GM12878 (cell line): ENCODE measurements around the gene PYM1. TPM values are rescaled to one million over a fixed set of nuclear protein-coding genes. Genes with fewer than 3 reads are reported as not detected.

ENCODE experiments used
- ATAC-seq: fragments of 200-7000 bp; cut with Tn5 transposase; 3 replicates; pipeline ENCODE4 v1.9.1; 2020; ENCODE audit warnings: mild to moderate bottlenecking, moderate library complexity
- BruUV-seq: library from RNA; stranded (reverse); fragments of 400-500 nt; replicated peaks from 2 replicates; lab custom pipeline; 2021; lab: Mats Ljungman, UMichigan
- CTCF ChIA-PET: fragments of 300-600 bp; sonication (Branson Sonifier 250); formaldehyde crosslinking; extraction: SDS; loops from one replicate; lab custom pipeline; 2021; ENCODE audit warnings: inconsistent platforms; lab: Yijun Ruan, JAX
- POLR2A ChIA-PET: fragments of 350-600 bp; formaldehyde crosslinking; extraction: SDS; loops from one replicate; lab custom pipeline; 2021; ENCODE audit warnings: inconsistent platforms; lab: Charles Lee
- RAD21 ChIA-PET: fragments of 300-600 bp; sonication (Branson Sonifier 250); formaldehyde crosslinking; loops from one replicate; lab custom pipeline; 2023; ENCODE audit warnings: antibody characterized with exemption; ENCODE audit not compliant: unreplicated experiment; lab: Charles Lee
- SMC1A ChIA-PET: fragments of 300-600 bp; sonication (Branson Sonifier 250); formaldehyde crosslinking; loops from one replicate; lab custom pipeline; 2023; ENCODE audit not compliant: unreplicated experiment, uncharacterized antibody; lab: Charles Lee
- DNase-seq: peaks from one replicate; pipeline ENCODE4 v3.0.0-alpha.2; 2011; ENCODE audit warnings: low read depth, low spot score
- FAIRE-seq: peaks from 3 replicates; lab custom pipeline; 2011; peaks lifted over from hg19 to GRCh38; lab: Jason Lieb, UNC
- H2AFZ ChIP-seq: 2 replicates; pipeline ENCODE4 v1.6.0; 2011; ENCODE audit warnings: low read depth, low read length, control low read depth; ENCODE audit not compliant: control insufficient read depth
- H3K27ac ChIP-seq: 2 replicates; pipeline ENCODE4 v1.5.1; 2011; ENCODE audit warnings: control low read depth; ENCODE audit not compliant: control insufficient read depth, insufficient read depth
- H3K27me3 ChIP-seq, 2 experiments: replicated peaks in 1 of 2; 2 replicates each; pipeline versions ENCODE4 v1.6.0 to v1.6.1; 2011; ENCODE audit warnings: low read length in 1 of 2; ENCODE audit not compliant: control insufficient read depth in 2 of 2, insufficient read depth in 2 of 2
- H3K36me3 ChIP-seq, 2 experiments: 2 replicates each; pipeline ENCODE4 v1.5.1; 2011; ENCODE audit warnings: low read length in 1 of 2; ENCODE audit not compliant: control insufficient read depth in 2 of 2, insufficient read depth in 2 of 2
- H3K4me1 ChIP-seq: 2 replicates; pipeline ENCODE4 v1.6.1; 2011; ENCODE audit warnings: mild to moderate bottlenecking, low read length, moderate library complexity, mixed read lengths; ENCODE audit not compliant: control insufficient read depth, insufficient read depth
- H3K4me2 ChIP-seq: 2 replicates; pipeline ENCODE4 v1.6.0; 2011; ENCODE audit warnings: control low read depth; ENCODE audit not compliant: control insufficient read depth, insufficient read depth
- H3K4me3 ChIP-seq: fragments of 200-600 bp; sonication (generic); 2 replicates; pipeline ENCODE4 v1.5.1; 2016
- H3K79me2 ChIP-seq: 2 replicates; pipeline ENCODE4 v1.6.0; 2011; ENCODE audit warnings: low read length; ENCODE audit not compliant: control insufficient read depth, insufficient read depth
- H3K9ac ChIP-seq: 2 replicates; pipeline ENCODE4 v1.8.0; 2011; ENCODE audit warnings: low read length, control low read depth, mixed read lengths; ENCODE audit not compliant: control insufficient read depth, insufficient read depth
- H3K9me3 ChIP-seq: replicated peaks from 3 replicates; pipeline ENCODE4 v1.5.1; 2011; ENCODE audit warnings: mild to moderate bottlenecking, low read length; ENCODE audit not compliant: control insufficient read depth, insufficient read depth
- H4K20me1 ChIP-seq: 2 replicates; pipeline ENCODE4 v1.6.0; 2011; ENCODE audit not compliant: control insufficient read depth, insufficient read depth
- ATF3 ChIP-seq: IDR thresholded peaks from 2 replicates; pipeline ENCODE4 v1.6.1; 2011; ENCODE audit warnings: low read depth, mild to moderate bottlenecking, low read length, moderate library complexity, borderline replicate concordance; ENCODE audit errors: extremely low read depth
- BCL11A ChIP-seq: IDR thresholded peaks from 2 replicates; pipeline ENCODE4 v1.6.1; 2011; ENCODE audit warnings: low read depth, low read length
- ELK1 ChIP-seq: IDR thresholded peaks from 2 replicates; pipeline ENCODE4 v1.6.1; 2012; ENCODE audit warnings: low read depth, low read length, improper control_type of control experiment
- EP300 ChIP-seq, 2 experiments: fragments of 150-350 bp in 1 of 2; IDR thresholded peaks; 2 replicates each; pipeline ENCODE4 v1.6.1; 2011 to 2012; ENCODE audit warnings: low read depth in 2 of 2, low read length in 2 of 2, borderline replicate concordance in 1 of 2, improper control_type of control experiment in 1 of 2, inconsistent platforms in 1 of 2; ENCODE audit not compliant: control insufficient read depth in 1 of 2
- ESRRA ChIP-seq: IDR thresholded peaks from 2 replicates; pipeline ENCODE4 v1.6.1; 2012; ENCODE audit warnings: mild to moderate bottlenecking, low read length, improper control_type of control experiment
- IKZF2 ChIP-seq, 2 experiments: fragments of 450-650 bp; IDR thresholded peaks; 2 replicates each; pipeline ENCODE4 v1.6.1; 2017; ENCODE audit warnings: mild to moderate bottlenecking in 2 of 2, moderate library complexity in 2 of 2
- LARP7 ChIP-seq: fragments of 450-650 bp; IDR thresholded peaks from 2 replicates; pipeline ENCODE4 v1.6.1; 2017; ENCODE audit warnings: mild to moderate bottlenecking
- MAX ChIP-seq: IDR thresholded peaks from 2 replicates; pipeline ENCODE4 v1.6.1; 2012; ENCODE audit warnings: low read depth, low read length, improper control_type of control experiment
- MYB ChIP-seq: fragments of 150-350 bp; IDR thresholded peaks from 2 replicates; pipeline ENCODE4 v1.6.1; 2014; ENCODE audit warnings: mild to moderate bottlenecking, low read depth, low read length, borderline replicate concordance
- NFYB ChIP-seq: IDR thresholded peaks from 2 replicates; pipeline ENCODE4 v1.6.1; 2011; ENCODE audit warnings: low read depth, mild to moderate bottlenecking, low read length, improper control_type of control experiment, moderate library complexity; ENCODE audit not compliant: insufficient read depth
- POLR2A ChIP-seq: IDR thresholded peaks from 2 replicates; pipeline ENCODE4 v1.6.1; 2011; ENCODE audit warnings: low read depth, mild to moderate bottlenecking, low read length
- SMAD5 ChIP-seq: IDR thresholded peaks from 2 replicates; pipeline ENCODE4 v1.6.1; 2016; ENCODE audit warnings: antibody characterized with exemption, low read depth
- SPI1 ChIP-seq: IDR thresholded peaks from 2 replicates; pipeline ENCODE4 v1.6.1; 2011; ENCODE audit warnings: low read depth, mild to moderate bottlenecking, low read length, moderate library complexity, borderline replicate concordance; ENCODE audit not compliant: insufficient read depth
- ZNF687 ChIP-seq: fragments of 450-650 bp; IDR thresholded peaks from 2 replicates; pipeline ENCODE4 v1.6.1; 2017; ENCODE audit warnings: mild to moderate bottlenecking, moderate library complexity
- WGBS: methylation state at CpG from one replicate; pipeline ENCODE4 v1.1.6; 2016; ENCODE audit warnings: low lambda C conversion rate; ENCODE audit not compliant: insufficient replicate concordance, insufficient coverage; ENCODE audit errors: missing lambda C conversion rate; 5-methylcytosine and 5-hydroxymethylcytosine counted together
- in situ Hi-C: fragments of 300-500 bp; cut with MboI; formaldehyde crosslinking; loops from 9 replicates; pipeline ENCODE4 v1.14.3; 2018; ENCODE audit warnings: mixed read lengths
- intact Hi-C: fragments of 100-400 bp; cut with micrococcal nuclease; formaldehyde crosslinking; loops from one replicate; pipeline ENCODE4 v1.14.2; 2022; ENCODE audit not compliant: unreplicated experiment
- polyA plus RNA-seq, 11 experiments: library from polyadenylated mRNA; depleted of rRNA in 4 of 11; unstranded in 6 of 11; stranded (reverse) in 5 of 11; fragments of >200 nt; fragmentation: Nextera tagmentation in 4 of 11; fragmentation: Illumina TruSeq in 1 of 11; extraction: Ambion mirVana in 4 of 11; extraction: Trizol in 1 of 11; gene quantifications; 1 replicate in 1 of 11; 2 replicates in 10 of 11; pipeline versions ENCODE4 v1.2.1 to v1.2.3, GENCODE V29; 2011 to 2016; ENCODE audit warnings: inconsistent platforms in 2 of 11, missing spikeins in 2 of 11, low read depth in 1 of 11
- total RNA-seq, 4 experiments: library from RNA; depleted of rRNA in 3 of 4; stranded (reverse); fragments of >200 nt in 3 of 4; fragmentation: Illumina TruSeq in 1 of 4; extraction: Trizol in 1 of 4; gene quantifications; 2 replicates each; pipeline versions ENCODE4 v1.2.1 to v1.2.3, GENCODE V29; 2013 to 2021

Gene PYM1
- total and polyA plus RNA-seq, 10 of the 15 experiments (the other 5 are each of a cell fraction or from before 2014, with no cell fraction given), result 33.9 to 93.4 (median 55.8) TPM

GRCh38 chr12:55929306-55929791, 1.7 kb upstream of the PYM1 start (continued):
- TF ChIP-seq MYB (no peak), POLR2A (peak; percentile 72), NFYB (no peak), MAX (no peak), EP300 (IDR thresholded peaks at IDR 0.05; ENCODE audit: borderline replicate concordance in 1 of 2, control insufficient read depth in 1 of 2, low read depth in 2 of 2, low read length in 2 of 2) (peak in 1 of 2 experiments; percentile 55; a peak in 2 of 4 replicates), SMAD5 (0 out of 2 replicates have a peak, but pooled peaks have one; percentile 51), IKZF2 (IDR thresholded peaks at IDR 0.05) (peak; percentile 82 to 87; a peak in 3 of 4 replicates)

- RAD21 ChIA-PET, result interaction anchor here (0.5 to 5.3 kb wide), 17 partner anchors 13 to 197 kb away, joined by 3 to 30 read pairs (median 5); partner anchors contain the start of genes DNAJC14, ORMDL2, PA2G4 and RAB5B
- peak overlapping the region; percentile 96 for H3K27ac ChIP-seq
- H3K9me3 ChIP-seq, result no peaks in the 10 kb centered on the region
- peaks cover 0 to 16% of the 10 kb centered on the region in 2 experiments; a peak in 3 of 4 replicates for H3K36me3 ChIP-seq
- peak overlapping the region; percentile 99 for H3K9ac ChIP-seq
- H3K4me1 ChIP-seq, result peaks cover 3% of the 10 kb centered on the region; the same call in 1 of the 2 replicates
- SMC1A ChIA-PET, result interaction anchor here (0.6 to 4.8 kb wide), 24 partner anchors 10 to 427 kb away, joined by 3 to 34 read pairs (median 5); partner anchors contain the start of genes DNAJC14, ORMDL2, RAB5B and SARNP
- ATAC-seq (peak; percentile 65), FAIRE-seq (peak; percentile 52), DNase-seq (peak; percentile 81)
- peak overlapping the region; percentile 93 for H3K4me3 ChIP-seq
- CTCF ChIA-PET, result interaction anchor here (0.5 to 6.8 kb wide), 38 partner anchors 8 to 372 kb away, joined by 3 to 57 read pairs (median 4); partner anchors contain the start of genes CD63, DNAJC14, GDF11 and ORMDL2
- in situ Hi-C loops (loop anchor here (5.0 kb wide), 1 partner anchor 100 kb away; the partner anchor contains the start of gene DNAJC14), intact Hi-C loops (loop anchor here (1.0 to 5.0 kb wide), 3 partner anchors 110 to 190 kb away; partner anchors contain the start of genes RPL41, RPS26, SARNP and ZC3H10)
- no peaks in the 10 kb centered on the region for H4K20me1 ChIP-seq
- H3K4me2 ChIP-seq, result peak overlapping the region; percentile 98
- under 1% methylated on average over 40 of the region's 42 CpGs for WGBS
- peaks cover 65% of the 10 kb centered on the region for H3K79me2 ChIP-seq
- peak overlapping the region; percentile 61 for H2AFZ ChIP-seq
- BruUV-seq, result TSS peak; percentile 59
- no peaks in the 10 kb centered on the region for H3K27me3 ChIP-seq
- POLR2A ChIA-PET, result interaction anchor here (0.6 to 7.3 kb wide), 20 partner anchors 13 to 1430 kb away, joined by 3 to 66 read pairs (median 4); partner anchors contain the start of genes CD63, DNAJC14, NACA and ORMDL2
- TF ChIP-seq SPI1 (no peak), LARP7 (no peak), ATF3 (no peak), ESRRA (no peak), ZNF687 (no peak), ELK1 (peak; percentile 92), BCL11A (no peak)
These were observed 731 bp downstream of the PYM1 start for GRCh38 chr12:55926738-55927587.
